Endothelial cell of umbilical vein (primary cell): ENCODE data around the gene POU2AF3.

Source experiments
- EZH2 ChIP-seq: IDR thresholded peaks from 2 replicates; pipeline ENCODE4 v1.6.1; 2012; ENCODE audit warnings: borderline replicate concordance, low read depth, mild to moderate bottlenecking, moderate library complexity, low read length, inconsistent platforms; ENCODE audit not compliant: severe bottlenecking
- JUN ChIP-seq: IDR thresholded peaks from 2 replicates; pipeline ENCODE4 v1.6.1; 2011; ENCODE audit warnings: borderline replicate concordance, low read depth; ENCODE audit not compliant: insufficient read length, insufficient read depth
- POLR2A ChIP-seq: IDR thresholded peaks from 2 replicates; pipeline ENCODE4 v1.6.1; 2012; ENCODE audit warnings: low read depth, mild to moderate bottlenecking, control low read depth, low read length
- POLR2AphosphoS5 ChIP-seq: IDR thresholded peaks from 2 replicates; pipeline ENCODE4 v1.6.1; 2012; ENCODE audit warnings: low read depth, mild to moderate bottlenecking, control low read depth, low read length, moderate library complexity; ENCODE audit not compliant: insufficient read depth
- TF ChIP-seq, protein P1 (sequence below), 2 donors: IDR thresholded peaks; 1 replicate in 1 of 2; 2 replicates in 1 of 2; pipeline ENCODE4 v1.5.1; 2011; ENCODE audit warnings: low read length in 2 of 2, mild to moderate bottlenecking in 2 of 2, moderate library complexity in 2 of 2, control low read depth in 1 of 2, inconsistent platforms in 1 of 2, low read depth in 1 of 2; ENCODE audit not compliant: insufficient read depth in 1 of 2; ENCODE audit errors: extremely low read depth in 1 of 2

DNA sequence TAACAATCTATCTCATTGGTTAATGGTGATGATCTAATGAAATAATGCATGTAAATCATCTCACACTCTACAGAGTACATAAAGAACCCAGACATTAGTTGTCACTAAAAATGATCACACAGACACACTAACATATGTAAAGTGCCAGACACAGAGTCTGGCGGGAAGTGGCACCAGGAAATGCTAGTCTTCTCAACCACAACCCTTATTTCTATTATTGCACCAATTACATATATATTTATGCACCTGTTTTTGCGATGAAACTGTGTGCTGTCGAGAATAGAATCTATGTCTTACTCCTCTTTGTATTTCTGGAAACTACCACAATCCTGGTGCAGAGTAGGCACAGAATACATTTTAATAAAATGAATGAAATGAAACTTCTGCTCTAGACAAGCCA is 25.9 kb upstream of the POU2AF3 start:
- TF ChIP-seq POLR2AphosphoS5: no peak
- TF ChIP-seq, protein P1, sequence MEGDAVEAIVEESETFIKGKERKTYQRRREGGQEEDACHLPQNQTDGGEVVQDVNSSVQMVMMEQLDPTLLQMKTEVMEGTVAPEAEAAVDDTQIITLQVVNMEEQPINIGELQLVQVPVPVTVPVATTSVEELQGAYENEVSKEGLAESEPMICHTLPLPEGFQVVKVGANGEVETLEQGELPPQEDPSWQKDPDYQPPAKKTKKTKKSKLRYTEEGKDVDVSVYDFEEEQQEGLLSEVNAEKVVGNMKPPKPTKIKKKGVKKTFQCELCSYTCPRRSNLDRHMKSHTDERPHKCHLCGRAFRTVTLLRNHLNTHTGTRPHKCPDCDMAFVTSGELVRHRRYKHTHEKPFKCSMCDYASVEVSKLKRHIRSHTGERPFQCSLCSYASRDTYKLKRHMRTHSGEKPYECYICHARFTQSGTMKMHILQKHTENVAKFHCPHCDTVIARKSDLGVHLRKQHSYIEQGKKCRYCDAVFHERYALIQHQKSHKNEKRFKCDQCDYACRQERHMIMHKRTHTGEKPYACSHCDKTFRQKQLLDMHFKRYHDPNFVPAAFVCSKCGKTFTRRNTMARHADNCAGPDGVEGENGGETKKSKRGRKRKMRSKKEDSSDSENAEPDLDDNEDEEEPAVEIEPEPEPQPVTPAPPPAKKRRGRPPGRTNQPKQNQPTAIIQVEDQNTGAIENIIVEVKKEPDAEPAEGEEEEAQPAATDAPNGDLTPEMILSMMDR (IDR thresholded peaks at IDR 0.05; ENCODE audit: extremely low read depth in 1 of 2, insufficient read depth in 1 of 2, low read depth in 1 of 2, low read length in 2 of 2): no peak
- no peak for TF ChIP-seq POLR2A
- no peak for TF ChIP-seq EZH2
- no peak for TF ChIP-seq JUN
